GM12891 (cell line): ENCODE data around the gene PCDHB16.
"Not testable (repeated sequence)": the region's sequence is repeated elsewhere in the genome, so short reads cannot be mapped to it uniquely, and the experiment has no call there.

Experiments used
- PAX5 ChIP-seq: IDR thresholded peaks from 2 replicates; pipeline ENCODE4 v1.6.1; 2011; ENCODE audit warnings: low read length, moderate library complexity, mild to moderate bottlenecking; ENCODE audit not compliant: insufficient read depth, severe bottlenecking
- POLR2A ChIP-seq: IDR thresholded peaks from 2 replicates; pipeline ENCODE4 v1.6.1; 2011; ENCODE audit warnings: low read depth, low read length, control low read depth
- POLR2AphosphoS5 ChIP-seq: IDR thresholded peaks from 2 replicates; pipeline ENCODE4 v1.6.1; 2011; ENCODE audit warnings: low read depth, low read length, control low read depth
- POU2F2 ChIP-seq: IDR thresholded peaks from 2 replicates; pipeline ENCODE4 v1.6.1; 2011; ENCODE audit warnings: low read depth, mild to moderate bottlenecking, control low read depth, low read length, moderate library complexity
- SPI1 ChIP-seq: IDR thresholded peaks from 2 replicates; pipeline ENCODE4 v1.6.1; 2011; ENCODE audit warnings: low read depth, low read length, control low read depth
- TAF1 ChIP-seq: IDR thresholded peaks from 2 replicates; pipeline ENCODE4 v1.6.1; 2011; ENCODE audit warnings: low read depth, low read length, control low read depth

DNA sequence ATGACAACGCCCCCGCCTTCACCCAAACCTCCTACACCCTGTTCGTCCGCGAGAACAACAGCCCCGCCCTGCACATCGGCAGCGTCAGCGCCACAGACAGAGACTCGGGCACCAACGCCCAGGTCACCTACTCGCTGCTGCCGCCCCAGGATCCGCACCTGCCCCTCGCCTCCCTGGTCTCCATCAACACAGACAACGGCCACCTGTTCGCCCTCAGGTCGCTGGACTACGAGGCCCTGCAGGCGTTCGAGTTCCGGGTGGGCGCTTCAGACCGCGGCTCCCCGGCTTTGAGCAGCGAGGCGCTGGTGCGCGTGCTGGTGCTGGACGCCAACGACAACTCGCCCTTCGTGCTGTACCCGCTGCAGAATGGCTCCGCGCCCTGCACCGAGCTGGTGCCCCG lies 2.8 kb upstream of the PCDHB16 start:
- TF ChIP-seq POLR2A, POLR2AphosphoS5, TAF1, SPI1, PAX5, POU2F2: not testable (repeated sequence)
